Measurements from ENCODE around the gene FUCA2.

FUCA2 gene

GRCh38 chr6:143504369-143504768 is 7.2 kb downstream of the FUCA2 start:
- peaks cover 5% of the 10 kb centered on the region for H3K36me3 ChIP-seq (ENCODE audit: control insufficient read depth, insufficient read depth, low read length)
- WGBS, 2 experiments, result 95 to 96% methylated on average over 1 of the region's 1 CpG
- no peaks in the 10 kb centered on the region for H3K4me1 ChIP-seq (ENCODE audit: control insufficient read depth, insufficient read depth, low read length)
- no peak overlapping the region for H3K27ac ChIP-seq (ENCODE audit: insufficient read depth, low read depth, low read length, poor library complexity, severe bottlenecking)
- H3K27me3 ChIP-seq (ENCODE audit: control insufficient read depth, insufficient read depth, low read length, poor library complexity, severe bottlenecking), result no peaks in the 10 kb centered on the region
- no peaks in the 10 kb centered on the region for H3K9me3 ChIP-seq (ENCODE audit: control insufficient read depth, low read length)
- H3K4me3 ChIP-seq (ENCODE audit: insufficient read depth, low read depth, low read length), result no peak overlapping the region

DNA sequence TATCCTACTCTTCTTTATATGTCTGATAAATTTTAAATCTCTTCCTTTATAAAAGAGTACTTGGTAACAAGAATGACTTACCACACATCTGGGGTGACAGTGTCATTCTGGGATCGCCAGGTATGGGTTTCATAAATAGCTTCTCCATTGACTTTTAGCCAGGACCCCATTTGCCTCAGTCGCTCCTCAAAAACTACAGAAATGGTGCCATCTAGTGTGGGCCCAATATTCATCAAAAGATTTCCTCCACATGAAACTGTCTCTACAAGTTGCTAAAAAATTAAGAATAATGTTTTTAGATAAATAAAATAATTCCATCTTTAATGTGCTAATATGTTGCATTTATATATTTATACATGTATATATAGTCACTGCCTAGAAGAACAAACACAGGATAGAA is 9.7 kb downstream of the FUCA2 start:
- Histone ChIP-seq H3K9me3 (ENCODE audit: control insufficient read depth, low read length) (no peaks in the 10 kb centered on the region), H3K4me3 (ENCODE audit: insufficient read depth, low read depth, low read length) (no peak overlapping the region), H3K27ac (ENCODE audit: insufficient read depth, low read depth, low read length, poor library complexity, severe bottlenecking) (no peak overlapping the region), H3K36me3 (ENCODE audit: control insufficient read depth, insufficient read depth, low read length) (peaks cover 11% of the 10 kb centered on the region), H3K27me3 (ENCODE audit: control insufficient read depth, insufficient read depth, low read length, poor library complexity, severe bottlenecking) (no peaks in the 10 kb centered on the region), H3K4me1 (ENCODE audit: control insufficient read depth, insufficient read depth, low read length) (no peaks in the 10 kb centered on the region)
- 98 to 100% methylated on average over 2 of the region's 2 CpGs for WGBS, 2 experiments

GRCh38 chr6:143498428-143498827 is 13.1 kb downstream of the FUCA2 start:
- Histone ChIP-seq H3K4me1 (ENCODE audit: control insufficient read depth, insufficient read depth, low read length) (no peaks in the 10 kb centered on the region), H3K27ac (ENCODE audit: insufficient read depth, low read depth, low read length, poor library complexity, severe bottlenecking) (no peak overlapping the region), H3K36me3 (ENCODE audit: control insufficient read depth, insufficient read depth, low read length) (peaks cover 7% of the 10 kb centered on the region), H3K9me3 (ENCODE audit: control insufficient read depth, low read length) (no peaks in the 10 kb centered on the region), H3K4me3 (ENCODE audit: insufficient read depth, low read depth, low read length) (no peak overlapping the region), H3K27me3 (ENCODE audit: control insufficient read depth, insufficient read depth, low read length, poor library complexity, severe bottlenecking) (no peaks in the 10 kb centered on the region)
- 94 to 95% methylated on average over 4 of the region's 4 CpGs for WGBS, 2 experiments

- Histone ChIP-seq H3K4me1 (ENCODE audit: control insufficient read depth, insufficient read depth, low read length) (no peaks in the 10 kb centered on the region), H3K27me3 (ENCODE audit: control insufficient read depth, insufficient read depth, low read length, poor library complexity, severe bottlenecking) (no peaks in the 10 kb centered on the region), H3K36me3 (ENCODE audit: control insufficient read depth, insufficient read depth, low read length) (peaks cover 7% of the 10 kb centered on the region), H3K4me3 (ENCODE audit: insufficient read depth, low read depth, low read length) (no peak overlapping the region), H3K27ac (ENCODE audit: insufficient read depth, low read depth, low read length, poor library complexity, severe bottlenecking) (no peak overlapping the region), H3K9me3 (ENCODE audit: control insufficient read depth, low read length) (no peaks in the 10 kb centered on the region)
- 88 to 93% methylated on average over 1 of the region's 1 CpG for WGBS, 2 experiments
These were observed 14.5 kb downstream of the FUCA2 start for GRCh38 chr6:143496974-143497373.

- no peaks in the 10 kb centered on the region for H3K9me3 ChIP-seq (ENCODE audit: control insufficient read depth, low read length)
- no peaks in the 10 kb centered on the region for H3K36me3 ChIP-seq (ENCODE audit: control insufficient read depth, insufficient read depth, low read length)
- no peaks in the 10 kb centered on the region for H3K4me1 ChIP-seq (ENCODE audit: control insufficient read depth, insufficient read depth, low read length)
- H3K27ac ChIP-seq (ENCODE audit: insufficient read depth, low read depth, low read length, poor library complexity, severe bottlenecking), result no peak overlapping the region
- WGBS, 2 experiments, result 93 to 96% methylated on average over 8 of the region's 8 CpGs
- no peaks in the 10 kb centered on the region for H3K27me3 ChIP-seq (ENCODE audit: control insufficient read depth, insufficient read depth, low read length, poor library complexity, severe bottlenecking)
- H3K4me3 ChIP-seq (ENCODE audit: insufficient read depth, low read depth, low read length), result no peak overlapping the region
These were observed 20.7 kb downstream of the FUCA2 start for GRCh38 chr6:143490775-143491174.

DNA sequence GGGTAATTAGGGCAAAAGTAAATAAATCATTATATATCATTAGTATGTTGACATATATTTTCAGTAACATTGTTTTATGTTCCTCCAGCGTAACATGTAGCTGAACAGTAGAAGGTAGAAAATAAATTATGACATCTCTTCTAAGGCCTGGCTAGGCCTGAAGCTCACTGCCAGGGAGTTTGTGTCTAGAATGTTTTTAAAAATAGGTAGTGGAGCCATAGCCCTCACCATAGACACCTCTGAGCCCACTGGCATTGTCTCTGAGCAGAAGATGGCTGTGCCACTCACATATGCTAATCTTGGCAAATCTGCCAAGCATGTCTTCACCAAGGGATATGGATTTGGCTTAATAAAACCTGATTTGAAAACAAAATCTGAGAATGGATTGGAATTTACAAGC is 21.3 kb downstream of the FUCA2 start:
- WGBS, 2 experiments, result 100% methylated on average over 1 of the region's 1 CpG; no CpG with 5 or more reads in 1 of the 2 experiments
- H3K36me3 ChIP-seq (ENCODE audit: control insufficient read depth, insufficient read depth, low read length), result no peaks in the 10 kb centered on the region
- H3K4me1 ChIP-seq (ENCODE audit: control insufficient read depth, insufficient read depth, low read length), result no peaks in the 10 kb centered on the region
- no peaks in the 10 kb centered on the region for H3K27me3 ChIP-seq (ENCODE audit: control insufficient read depth, insufficient read depth, low read length, poor library complexity, severe bottlenecking)
- no peak overlapping the region for H3K27ac ChIP-seq (ENCODE audit: insufficient read depth, low read depth, low read length, poor library complexity, severe bottlenecking)
- H3K9me3 ChIP-seq (ENCODE audit: control insufficient read depth, low read length), result no peaks in the 10 kb centered on the region
- no peak overlapping the region for H3K4me3 ChIP-seq (ENCODE audit: insufficient read depth, low read depth, low read length)

- WGBS, 2 experiments, result 93% methylated on average over 2 of the region's 3 CpGs
These were observed 24.8 kb downstream of the FUCA2 start for GRCh38 chr6:143486752-143487151.

GRCh38 chr6:143485967-143486366 is 25.6 kb downstream of the FUCA2 start:
- no peaks in the 10 kb centered on the region for H3K36me3 ChIP-seq (ENCODE audit: control insufficient read depth, insufficient read depth, low read length)
- no peak overlapping the region for H3K27ac ChIP-seq (ENCODE audit: insufficient read depth, low read depth, low read length, poor library complexity, severe bottlenecking)
- 83 to 90% methylated on average over 2 of the region's 2 CpGs for WGBS, 2 experiments
- no peaks in the 10 kb centered on the region for H3K9me3 ChIP-seq (ENCODE audit: control insufficient read depth, low read length)
- H3K4me3 ChIP-seq (ENCODE audit: insufficient read depth, low read depth, low read length), result no peak overlapping the region
- H3K4me1 ChIP-seq (ENCODE audit: control insufficient read depth, insufficient read depth, low read length), result no peaks in the 10 kb centered on the region
- H3K27me3 ChIP-seq (ENCODE audit: control insufficient read depth, insufficient read depth, low read length, poor library complexity, severe bottlenecking), result no peaks in the 10 kb centered on the region

More at GRCh38 chr6:143486752-143487151, 24.8 kb downstream of the FUCA2 start:
- Histone ChIP-seq H3K9me3 (ENCODE audit: control insufficient read depth, low read length) (no peaks in the 10 kb centered on the region), H3K27me3 (ENCODE audit: control insufficient read depth, insufficient read depth, low read length, poor library complexity, severe bottlenecking) (no peaks in the 10 kb centered on the region), H3K4me1 (ENCODE audit: control insufficient read depth, insufficient read depth, low read length) (no peaks in the 10 kb centered on the region), H3K4me3 (ENCODE audit: insufficient read depth, low read depth, low read length) (no peak overlapping the region), H3K36me3 (ENCODE audit: control insufficient read depth, insufficient read depth, low read length) (no peaks in the 10 kb centered on the region), H3K27ac (ENCODE audit: insufficient read depth, low read depth, low read length, poor library complexity, severe bottlenecking) (no peak overlapping the region)

DNA sequence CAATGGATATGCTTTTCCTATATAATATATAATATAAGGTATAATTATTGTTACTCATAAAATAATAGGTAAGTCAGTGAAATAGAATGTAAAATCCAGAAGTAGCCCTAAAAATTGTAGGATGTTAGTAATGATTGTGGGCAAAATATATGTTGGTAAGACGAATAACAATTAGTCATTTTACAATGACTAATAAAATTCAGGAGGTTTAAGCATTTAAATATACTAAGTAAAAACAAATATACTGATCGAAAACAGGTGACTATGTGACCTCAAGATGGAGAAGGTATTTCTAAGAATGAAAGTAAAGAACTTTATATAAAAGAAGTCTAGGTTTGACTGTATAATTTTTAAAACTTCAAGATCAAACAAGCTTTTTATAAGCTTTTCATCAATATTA is 28.9 kb downstream of the FUCA2 start:
- Histone ChIP-seq H3K36me3 (ENCODE audit: control insufficient read depth, insufficient read depth, low read length) (no peaks in the 10 kb centered on the region), H3K4me1 (ENCODE audit: control insufficient read depth, insufficient read depth, low read length) (no peaks in the 10 kb centered on the region), H3K4me3 (ENCODE audit: insufficient read depth, low read depth, low read length) (no peak overlapping the region), H3K27me3 (ENCODE audit: control insufficient read depth, insufficient read depth, low read length, poor library complexity, severe bottlenecking) (no peaks in the 10 kb centered on the region), H3K9me3 (ENCODE audit: control insufficient read depth, low read length) (no peaks in the 10 kb centered on the region), H3K27ac (ENCODE audit: insufficient read depth, low read depth, low read length, poor library complexity, severe bottlenecking) (no peak overlapping the region)
- WGBS, 2 experiments, result 100% methylated on average over 1 of the region's 2 CpGs; no CpG with 5 or more reads in 1 of the 2 experiments

- Histone ChIP-seq H3K9me3 (ENCODE audit: control insufficient read depth, low read length) (no peaks in the 10 kb centered on the region), H3K4me1 (ENCODE audit: control insufficient read depth, insufficient read depth, low read length) (no peaks in the 10 kb centered on the region), H3K27ac (ENCODE audit: insufficient read depth, low read depth, low read length, poor library complexity, severe bottlenecking) (no peak overlapping the region), H3K36me3 (ENCODE audit: control insufficient read depth, insufficient read depth, low read length) (no peaks in the 10 kb centered on the region), H3K4me3 (ENCODE audit: insufficient read depth, low read depth, low read length) (no peak overlapping the region), H3K27me3 (ENCODE audit: control insufficient read depth, insufficient read depth, low read length, poor library complexity, severe bottlenecking) (no peaks in the 10 kb centered on the region)
- 90 to 95% methylated on average over 2 to 3 of the region's 3 CpGs for WGBS, 2 experiments
These were observed 32.9 kb downstream of the FUCA2 start for GRCh38 chr6:143478479-143479062.

GRCh38 chr6:143476545-143476944 is 35.0 kb downstream of the FUCA2 start:
- 79 to 85% methylated on average over 1 of the region's 1 CpG for WGBS, 2 experiments
- H3K36me3 ChIP-seq (ENCODE audit: control insufficient read depth, insufficient read depth, low read length), result no peaks in the 10 kb centered on the region

More at GRCh38 chr6:143476545-143476944, 35.0 kb downstream of the FUCA2 start:
- Histone ChIP-seq H3K4me1 (ENCODE audit: control insufficient read depth, insufficient read depth, low read length) (no peaks in the 10 kb centered on the region), H3K27ac (ENCODE audit: insufficient read depth, low read depth, low read length, poor library complexity, severe bottlenecking) (no peak overlapping the region), H3K9me3 (ENCODE audit: control insufficient read depth, low read length) (no peaks in the 10 kb centered on the region), H3K4me3 (ENCODE audit: insufficient read depth, low read depth, low read length) (no peak overlapping the region), H3K27me3 (ENCODE audit: control insufficient read depth, insufficient read depth, low read length, poor library complexity, severe bottlenecking) (no peaks in the 10 kb centered on the region)

All from ectodermal cell (in vitro differentiated cells).